ENCODE measurements around the gene KCNQ5.

KCNQ5 gene

DNA sequence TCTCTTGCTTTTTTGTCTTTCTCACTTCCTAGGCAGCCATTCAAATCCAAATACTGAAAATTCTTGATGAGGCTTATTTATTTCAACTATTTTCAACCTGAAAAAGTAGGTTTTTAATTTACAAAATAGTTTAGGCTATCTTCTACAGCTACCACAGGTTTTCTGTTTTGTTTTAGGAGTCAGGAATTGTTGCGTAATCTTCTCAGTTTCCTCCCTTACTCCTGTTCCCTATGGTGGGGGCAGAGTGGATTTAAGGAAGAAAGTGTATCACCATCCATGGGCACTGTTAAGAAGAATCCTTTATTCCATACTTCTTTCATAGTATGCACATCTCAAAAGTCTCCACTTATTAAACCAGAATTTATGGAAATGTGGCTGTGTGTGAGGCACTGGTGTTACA is 421.0 kb downstream of the KCNQ5 start:
- H3K27ac ChIP-seq (ENCODE audit: poor library complexity, severe bottlenecking): no peak overlapping the region
- no peaks in the 10 kb centered on the region for H3K9me3 ChIP-seq (ENCODE audit: severe bottlenecking)
- no peak overlapping the region for H3K4me3 ChIP-seq (ENCODE audit: severe bottlenecking)
- ATAC-seq (ENCODE audit: low read depth): no peak
- TF ChIP-seq, protein P1, sequence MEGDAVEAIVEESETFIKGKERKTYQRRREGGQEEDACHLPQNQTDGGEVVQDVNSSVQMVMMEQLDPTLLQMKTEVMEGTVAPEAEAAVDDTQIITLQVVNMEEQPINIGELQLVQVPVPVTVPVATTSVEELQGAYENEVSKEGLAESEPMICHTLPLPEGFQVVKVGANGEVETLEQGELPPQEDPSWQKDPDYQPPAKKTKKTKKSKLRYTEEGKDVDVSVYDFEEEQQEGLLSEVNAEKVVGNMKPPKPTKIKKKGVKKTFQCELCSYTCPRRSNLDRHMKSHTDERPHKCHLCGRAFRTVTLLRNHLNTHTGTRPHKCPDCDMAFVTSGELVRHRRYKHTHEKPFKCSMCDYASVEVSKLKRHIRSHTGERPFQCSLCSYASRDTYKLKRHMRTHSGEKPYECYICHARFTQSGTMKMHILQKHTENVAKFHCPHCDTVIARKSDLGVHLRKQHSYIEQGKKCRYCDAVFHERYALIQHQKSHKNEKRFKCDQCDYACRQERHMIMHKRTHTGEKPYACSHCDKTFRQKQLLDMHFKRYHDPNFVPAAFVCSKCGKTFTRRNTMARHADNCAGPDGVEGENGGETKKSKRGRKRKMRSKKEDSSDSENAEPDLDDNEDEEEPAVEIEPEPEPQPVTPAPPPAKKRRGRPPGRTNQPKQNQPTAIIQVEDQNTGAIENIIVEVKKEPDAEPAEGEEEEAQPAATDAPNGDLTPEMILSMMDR (IDR thresholded peaks at IDR 0.05; ENCODE audit: poor library complexity, severe bottlenecking): no peak
- H3K27me3 ChIP-seq (ENCODE audit: insufficient read depth, poor library complexity, severe bottlenecking): no peaks in the 10 kb centered on the region
- peaks cover 7% of the 10 kb centered on the region for H3K4me1 ChIP-seq (ENCODE audit: insufficient read depth, poor library complexity, severe bottlenecking)
- DNase-seq (ENCODE audit: low spot score): no peak
- H3K36me3 ChIP-seq (ENCODE audit: low read depth): no peaks in the 10 kb centered on the region

DNA sequence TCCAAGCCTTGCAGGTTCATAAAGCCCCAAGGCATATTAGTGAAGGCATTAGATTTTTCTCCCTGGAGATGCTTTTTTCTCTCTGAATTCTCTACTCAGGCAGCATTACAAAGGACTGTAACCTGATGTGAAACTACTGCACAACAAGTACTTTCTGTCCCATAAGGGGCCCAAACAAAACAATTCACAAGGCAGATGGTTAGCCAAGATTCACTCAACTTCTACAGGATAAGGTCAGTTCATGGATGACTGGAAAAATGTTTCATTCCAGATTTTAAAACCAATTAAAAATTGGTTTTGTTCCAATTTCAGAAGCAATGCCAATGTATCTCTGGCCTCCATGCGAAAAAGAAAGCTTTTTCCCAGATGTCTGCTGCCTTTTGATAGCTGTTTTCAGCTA is 421.6 kb downstream of the KCNQ5 start:
- Histone ChIP-seq H3K36me3 (ENCODE audit: low read depth) (no peaks in the 10 kb centered on the region), H3K27ac (ENCODE audit: poor library complexity, severe bottlenecking) (no peak overlapping the region), H3K4me3 (ENCODE audit: severe bottlenecking) (no peak overlapping the region), H3K9me3 (ENCODE audit: severe bottlenecking) (no peaks in the 10 kb centered on the region), H3K4me1 (ENCODE audit: insufficient read depth, poor library complexity, severe bottlenecking) (peaks cover 9% of the 10 kb centered on the region), H3K27me3 (ENCODE audit: insufficient read depth, poor library complexity, severe bottlenecking) (no peaks in the 10 kb centered on the region)
- ATAC-seq (ENCODE audit: low read depth) (no peak), DNase-seq (ENCODE audit: low spot score) (no peak)
- TF ChIP-seq, protein P1 (IDR thresholded peaks at IDR 0.05; ENCODE audit: poor library complexity, severe bottlenecking): no peak

DNA sequence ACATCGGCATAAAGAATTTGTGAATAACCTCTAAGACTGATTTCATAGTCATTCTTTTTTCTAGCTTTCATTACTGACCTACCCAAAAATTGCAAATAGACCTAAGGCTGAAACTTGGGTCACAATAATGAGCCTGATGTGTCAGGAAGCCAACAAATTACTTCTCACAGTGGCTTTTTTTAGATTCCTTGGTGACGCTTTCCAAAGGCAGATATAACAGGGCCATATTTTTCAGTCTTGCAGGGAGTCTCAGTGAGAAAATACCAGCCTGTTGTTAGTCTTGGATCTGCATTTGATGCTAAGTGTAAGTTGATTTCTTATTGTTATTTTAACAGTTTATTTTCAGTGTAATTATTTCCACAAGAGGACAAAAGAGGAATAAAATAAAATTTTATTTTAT is 423.7 kb downstream of the KCNQ5 start:
- no peaks in the 10 kb centered on the region for H3K36me3 ChIP-seq (ENCODE audit: low read depth)
- no peaks in the 10 kb centered on the region for H3K27me3 ChIP-seq (ENCODE audit: insufficient read depth, poor library complexity, severe bottlenecking)
- DNase-seq (ENCODE audit: low spot score) (no peak), ATAC-seq (ENCODE audit: low read depth) (no peak)
- H3K4me3 ChIP-seq (ENCODE audit: severe bottlenecking): no peak overlapping the region
- TF ChIP-seq, protein P1 (IDR thresholded peaks at IDR 0.05; ENCODE audit: poor library complexity, severe bottlenecking): no peak
- no peak overlapping the region for H3K27ac ChIP-seq (ENCODE audit: poor library complexity, severe bottlenecking)
- no peaks in the 10 kb centered on the region for H3K9me3 ChIP-seq (ENCODE audit: severe bottlenecking)
- peaks cover 9% of the 10 kb centered on the region for H3K4me1 ChIP-seq (ENCODE audit: insufficient read depth, poor library complexity, severe bottlenecking)

DNA sequence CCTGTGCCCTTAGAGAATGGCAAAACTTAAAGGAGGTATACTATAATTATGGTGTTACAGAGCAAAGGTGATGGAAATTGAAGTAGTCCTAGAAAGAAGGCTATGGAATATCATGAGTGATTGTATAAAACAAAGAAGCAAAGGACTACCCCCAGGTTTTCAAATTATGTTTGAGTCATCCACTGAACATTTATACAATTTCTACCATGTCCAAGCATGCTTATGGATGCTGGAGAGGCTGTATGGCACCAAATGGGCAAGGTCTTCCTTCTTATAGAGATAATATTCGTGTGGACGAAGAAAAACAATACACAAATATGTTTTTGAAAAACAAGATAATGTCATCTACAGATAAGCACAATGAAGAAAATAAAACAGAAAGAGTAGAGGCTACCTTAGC is 425.9 kb downstream of the KCNQ5 start:
- TF ChIP-seq, protein P1 (IDR thresholded peaks at IDR 0.05; ENCODE audit: poor library complexity, severe bottlenecking): no peak
- no peak for DNase-seq (ENCODE audit: low spot score)
- Histone ChIP-seq H3K27ac (ENCODE audit: poor library complexity, severe bottlenecking) (no peak overlapping the region), H3K9me3 (ENCODE audit: severe bottlenecking) (no peaks in the 10 kb centered on the region), H3K36me3 (ENCODE audit: low read depth) (no peaks in the 10 kb centered on the region), H3K27me3 (ENCODE audit: insufficient read depth, poor library complexity, severe bottlenecking) (no peaks in the 10 kb centered on the region), H3K4me1 (ENCODE audit: insufficient read depth, poor library complexity, severe bottlenecking) (peaks cover 9% of the 10 kb centered on the region), H3K4me3 (ENCODE audit: severe bottlenecking) (no peak overlapping the region)
- ATAC-seq (ENCODE audit: low read depth): peak; percentile 41; the same call in 1 of the 3 replicates

DNA sequence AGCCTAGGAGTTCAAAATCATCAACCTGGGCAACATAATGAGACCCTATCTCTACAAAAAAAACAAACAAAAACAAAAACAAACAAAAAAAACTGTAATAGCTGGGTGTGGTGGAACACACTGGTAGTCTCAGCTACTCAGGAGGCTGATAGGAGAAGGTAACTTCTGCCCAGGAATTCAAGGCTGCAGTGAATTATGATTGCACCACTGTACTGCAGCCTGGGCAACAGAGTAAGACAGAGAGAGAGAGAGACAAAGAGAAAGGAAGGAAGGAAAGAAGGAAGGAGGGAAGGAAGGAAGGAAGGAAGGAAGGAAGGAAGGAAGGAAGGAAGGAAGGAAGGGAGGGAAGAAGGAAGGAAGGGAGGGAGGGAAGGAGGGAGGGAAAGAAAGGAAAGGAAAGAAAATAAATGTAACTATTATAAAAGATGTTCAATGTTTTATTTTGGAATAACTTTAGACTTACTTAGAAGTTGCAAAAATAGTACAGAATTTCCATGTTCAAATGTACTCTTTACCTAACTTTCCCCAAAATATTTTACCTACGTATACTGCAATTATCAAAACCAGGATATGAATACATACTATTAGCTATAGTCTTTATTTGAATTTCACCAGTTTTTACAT is 428.2 kb downstream of the KCNQ5 start:
- TF ChIP-seq, protein P1 (IDR thresholded peaks at IDR 0.05; ENCODE audit: poor library complexity, severe bottlenecking): no peak
- peaks cover 9% of the 10 kb centered on the region for H3K4me1 ChIP-seq (ENCODE audit: insufficient read depth, poor library complexity, severe bottlenecking)
- ATAC-seq (ENCODE audit: low read depth) (no peak), DNase-seq (ENCODE audit: low spot score) (no peak)
- no peaks in the 10 kb centered on the region for H3K36me3 ChIP-seq (ENCODE audit: low read depth)
- no peaks in the 10 kb centered on the region for H3K9me3 ChIP-seq (ENCODE audit: severe bottlenecking)
- H3K27ac ChIP-seq (ENCODE audit: poor library complexity, severe bottlenecking): no peak overlapping the region
- H3K4me3 ChIP-seq (ENCODE audit: severe bottlenecking): no peak overlapping the region
- H3K27me3 ChIP-seq (ENCODE audit: insufficient read depth, poor library complexity, severe bottlenecking): no peaks in the 10 kb centered on the region

Measured in RWPE2 (cell line).